IMR-90 (cell line): ENCODE results near the gene TMEM161A. TPM values are rescaled to one million over a fixed set of nuclear protein-coding genes. Genes with fewer than 3 reads are reported as not detected.
"Not testable (repeated sequence)": the region's sequence is repeated elsewhere in the genome, so short reads cannot be mapped to it uniquely, and the experiment has no call there.

ENCODE experiments used
- ATAC-seq: fragments of 200-7000 bp; cut with Tn5 transposase; 2 replicates; pipeline ENCODE4 v1.9.1; 2020; ENCODE audit warnings: low read depth, mild to moderate bottlenecking, moderate library complexity
- BruUV-seq: library from RNA; stranded (reverse); fragments of 400-500 nt; replicated peaks from 2 replicates; lab custom pipeline; 2021; lab: Mats Ljungman, UMichigan
- CTCF ChIA-PET: fragments of 300-600 bp; formaldehyde crosslinking; extraction: SDS; loops from one replicate; lab custom pipeline; 2021; ENCODE audit warnings: antibody characterized with exemption; lab: Yijun Ruan, JAX
- POLR2A ChIA-PET: fragments of 300-600 bp; sonication (Branson Sonifier 250); formaldehyde crosslinking; loops from one replicate; lab custom pipeline; 2022; ENCODE audit warnings: antibody characterized with exemption; ENCODE audit not compliant: unreplicated experiment; lab: Charles Lee
- DNase-seq: peaks from one replicate; pipeline ENCODE4 v3.0.0; 2013
- H2AFZ ChIP-seq: replicated peaks from 2 replicates; pipeline ENCODE3; 2013; ENCODE audit warnings: low read length, mild to moderate bottlenecking; ENCODE audit not compliant: poor library complexity
- H2AK5ac ChIP-seq: 2 replicates; pipeline ENCODE4 v1.6.1; 2013; ENCODE audit warnings: low read depth, low read length, inconsistent platforms
- H2AK9ac ChIP-seq: replicated peaks from 2 replicates; pipeline ENCODE3; 2013; ENCODE audit warnings: mild to moderate bottlenecking, low read depth, low read length, moderate library complexity; ENCODE audit not compliant: poor library complexity
- H2BK120ac ChIP-seq: 2 replicates; pipeline ENCODE4 v1.6.1; 2013; ENCODE audit warnings: low read depth, low read length, inconsistent platforms
- H2BK15ac ChIP-seq: 3 replicates; pipeline ENCODE4 v1.6.1; 2013; ENCODE audit warnings: low read depth, low read length, inconsistent platforms
- H2BK20ac ChIP-seq: 2 replicates; pipeline ENCODE4 v1.6.1; 2013; ENCODE audit warnings: low read depth, mild to moderate bottlenecking, inconsistent platforms, low read length, moderate library complexity
- H2BK5ac ChIP-seq: 2 replicates; pipeline ENCODE4 v1.6.1; 2013; ENCODE audit warnings: mild to moderate bottlenecking, low read depth, low read length, inconsistent platforms; ENCODE audit not compliant: poor library complexity, severe bottlenecking
- H3K14ac ChIP-seq: replicated peaks from 2 replicates; pipeline ENCODE4 v1.6.1; 2013; ENCODE audit warnings: low read depth, low read length, inconsistent platforms
- H3K18ac ChIP-seq: 2 replicates; pipeline ENCODE4 v1.6.1; 2013; ENCODE audit warnings: low read depth, low read length, control low read depth
- H3K23ac ChIP-seq: 2 replicates; pipeline ENCODE4 v1.6.1; 2013; ENCODE audit warnings: low read depth, low read length, inconsistent platforms
- H3K27ac ChIP-seq: 2 replicates; pipeline ENCODE4 v1.5.1; 2013; ENCODE audit warnings: mild to moderate bottlenecking, control low read depth, low read length; ENCODE audit not compliant: insufficient read depth
- H3K27me3 ChIP-seq: 2 replicates; pipeline ENCODE4 v1.6.1; 2013; ENCODE audit warnings: low read length; ENCODE audit not compliant: control insufficient read depth, insufficient read depth
- H3K36me3 ChIP-seq: 2 replicates; pipeline ENCODE4 v1.6.1; 2013; ENCODE audit warnings: low read length, mixed read lengths; ENCODE audit not compliant: control insufficient read depth, insufficient read depth
- H3K4ac ChIP-seq: 2 replicates; pipeline ENCODE4 v1.6.1; 2013; ENCODE audit warnings: low read depth, low read length, inconsistent platforms
- H3K4me1 ChIP-seq: 2 replicates; pipeline ENCODE4 v1.6.1; 2013; ENCODE audit warnings: low read length, mixed read lengths; ENCODE audit not compliant: control insufficient read depth, insufficient read depth
- H3K4me2 ChIP-seq: 2 replicates; pipeline ENCODE4 v1.6.1; 2013; ENCODE audit warnings: low read depth, mild to moderate bottlenecking, control low read depth, low read length, moderate library complexity
- H3K4me3 ChIP-seq: 2 replicates; pipeline ENCODE4 v1.5.1; 2013; ENCODE audit warnings: low read depth, mild to moderate bottlenecking, control low read depth, low read length, moderate library complexity; ENCODE audit not compliant: insufficient read depth
- H3K56ac ChIP-seq: 2 replicates; pipeline ENCODE4 v1.6.1; 2013; ENCODE audit warnings: low read length, inconsistent platforms; ENCODE audit not compliant: insufficient read depth; ENCODE audit errors: extremely low read depth
- H3K79me1 ChIP-seq, 2 experiments: 2 replicates each; pipeline ENCODE4 v1.6.1; 2013; ENCODE audit warnings: low read length in 2 of 2, inconsistent platforms in 1 of 2, low read depth in 1 of 2
- H3K9ac ChIP-seq: 2 replicates; pipeline ENCODE4 v1.6.1; 2013; ENCODE audit warnings: low read depth, low read length, control low read depth
- H3K9me1 ChIP-seq: 2 replicates; pipeline ENCODE4 v1.6.1; 2013; ENCODE audit warnings: low read length, inconsistent platforms; ENCODE audit not compliant: insufficient read depth
- H3K9me3 ChIP-seq: 2 replicates; pipeline ENCODE4 v1.6.1; 2013; ENCODE audit warnings: low read length; ENCODE audit not compliant: control insufficient read depth, insufficient read depth
- H4K20me1 ChIP-seq: 2 replicates; pipeline ENCODE4 v1.6.1; 2013; ENCODE audit warnings: low read length, inconsistent platforms; ENCODE audit not compliant: insufficient read depth
- H4K5ac ChIP-seq: 2 replicates; pipeline ENCODE4 v1.6.1; 2013; ENCODE audit warnings: mild to moderate bottlenecking, low read depth, low read length, control low read depth
- H4K8ac ChIP-seq, 2 experiments: 2 replicates each; pipeline ENCODE4 v1.6.1; 2013; ENCODE audit warnings: low read depth in 2 of 2, low read length in 2 of 2, control low read depth in 1 of 2, inconsistent platforms in 1 of 2
- H4K91ac ChIP-seq: 2 replicates; pipeline ENCODE4 v1.6.1; 2013; ENCODE audit warnings: low read depth, low read length, inconsistent platforms; ENCODE audit not compliant: insufficient read depth
- WGBS, 2 experiments: methylation state at CpG; one replicate each; pipeline versions ENCODE4 v1.1.5 to v1.1.7; 2013; ENCODE audit warnings: missing lambda C conversion rate in 2 of 2; ENCODE audit not compliant: insufficient read length in 1 of 2; ENCODE audit errors: extremely low coverage in 2 of 2; 5-methylcytosine and 5-hydroxymethylcytosine counted together
- dilution Hi-C: fragments of 300-500 bp; cut with HindIII; formaldehyde crosslinking; loops from one replicate; pipeline ENCODE4 v1.14.3; 2018; ENCODE audit warnings: low sequenced_read_pairs; ENCODE audit not compliant: unreplicated experiment
- in situ Hi-C: fragments of 300-500 bp; cut with MboI; formaldehyde crosslinking; loops from 3 replicates; pipeline ENCODE4 v1.14.3; 2019; ENCODE audit warnings: low sequenced_read_pairs, inconsistent platforms, mixed read lengths
- intact Hi-C: fragments of 100-400 bp; cut with micrococcal nuclease; formaldehyde crosslinking; loops from 2 replicates; pipeline ENCODE4 v1.10.0; 2022
- polyA plus RNA-seq, 3 experiments: library from polyadenylated mRNA; depleted of rRNA; stranded (reverse); fragments of >200 nt; gene quantifications; 2 replicates each; pipeline ENCODE4 v1.2.3, GENCODE V29; 2012; ENCODE audit warnings: low replicate concordance in 1 of 3
- total RNA-seq: library from RNA; depleted of rRNA; stranded (reverse); fragments of >200 nt; gene quantifications from 2 replicates; pipeline ENCODE4 v1.2.3, GENCODE V29; 2012

The TMEM161A gene
- total and polyA plus RNA-seq, 2 of the 4 experiments (the other 2 are of a cell fraction) = 11.1 to 34.8 TPM

GRCh38 chr19:19102566-19102965, 35.7 kb downstream of the TMEM161A start:
- POLR2A ChIA-PET, H2BK15ac ChIP-seq, H4K91ac ChIP-seq, H3K23ac ChIP-seq, H4K8ac ChIP-seq, H3K18ac ChIP-seq, dilution Hi-C loops, H4K5ac ChIP-seq, H3K9me3 ChIP-seq, H3K4me3 ChIP-seq, H3K79me1 ChIP-seq, H2AK9ac ChIP-seq, H3K9ac ChIP-seq, DNase-seq, H2AK5ac ChIP-seq, H3K9me1 ChIP-seq, H3K27me3 ChIP-seq, H3K4ac ChIP-seq, H4K20me1 ChIP-seq, H3K27ac ChIP-seq, H3K4me1 ChIP-seq, H2AFZ ChIP-seq, BruUV-seq, intact Hi-C loops, CTCF ChIA-PET, H3K56ac ChIP-seq, in situ Hi-C loops, H3K14ac ChIP-seq, H2BK20ac ChIP-seq, H3K4me2 ChIP-seq, H2BK5ac ChIP-seq, H2BK120ac ChIP-seq, ATAC-seq, H3K36me3 ChIP-seq: not testable (repeated sequence)
- 100% methylated on average over 1 of the region's 10 CpGs; no CpG with 5 or more reads in 1 of the 2 experiments for WGBS, 2 experiments
